SK-N-DZ (cell line): ENCODE measurements around the gene SPANXD. TPM values are rescaled to one million over a fixed set of nuclear protein-coding genes. Genes with fewer than 3 reads are reported as not detected.
"Not testable (repeated sequence)": the region's sequence is repeated elsewhere in the genome, so short reads cannot be mapped to it uniquely, and the experiment has no call there.

Experiments
- DNase-seq: peaks from one replicate; pipeline ENCODE4 v3.0.0-alpha.2; 2015; ENCODE audit warnings: low spot score
- polyA plus RNA-seq, 2 experiments: library from polyadenylated mRNA; depleted of rRNA; stranded (reverse); fragments of >200 nt; gene quantifications; 2 replicates each; pipeline ENCODE4 v1.2.3, GENCODE V29; 2014

The SPANXD gene, protein sequence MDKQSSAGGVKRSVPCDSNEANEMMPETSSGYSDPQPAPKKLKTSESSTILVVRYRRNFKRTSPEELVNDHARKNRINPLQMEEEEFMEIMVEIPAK
- polyA plus RNA-seq (2014; cell fraction: cytosol; rRNA removed) = not detected in 2 replicates
- not detected in 2 replicates for polyA plus RNA-seq (2014; cell fraction: nucleus; rRNA removed)

DNA sequence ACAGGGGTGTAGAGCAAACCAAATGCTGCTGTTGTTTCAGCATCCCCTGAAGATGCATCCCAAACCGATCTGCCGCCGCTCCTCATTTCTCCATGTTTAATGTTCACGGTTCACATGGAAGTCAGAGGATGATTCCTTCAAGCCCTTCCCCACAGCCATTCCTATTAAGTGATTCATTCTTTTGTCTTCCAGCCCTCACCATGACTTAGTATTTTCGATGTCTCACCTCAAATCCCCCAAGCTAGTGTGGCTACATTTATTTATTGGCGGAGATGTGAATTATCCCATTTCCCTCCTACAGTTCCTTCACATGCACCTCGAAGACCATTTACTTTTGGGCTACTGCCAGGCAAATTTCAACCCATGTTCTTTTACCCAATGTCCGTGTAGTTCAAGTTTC is at the start of gene SPANXD:
TSS of gene SPANXD (minus strand) at position 101 of the 400 bp plus-strand sequence. CDS start 334 bp downstream, outside the sequence.
- not testable (repeated sequence) for DNase-seq

DNA sequence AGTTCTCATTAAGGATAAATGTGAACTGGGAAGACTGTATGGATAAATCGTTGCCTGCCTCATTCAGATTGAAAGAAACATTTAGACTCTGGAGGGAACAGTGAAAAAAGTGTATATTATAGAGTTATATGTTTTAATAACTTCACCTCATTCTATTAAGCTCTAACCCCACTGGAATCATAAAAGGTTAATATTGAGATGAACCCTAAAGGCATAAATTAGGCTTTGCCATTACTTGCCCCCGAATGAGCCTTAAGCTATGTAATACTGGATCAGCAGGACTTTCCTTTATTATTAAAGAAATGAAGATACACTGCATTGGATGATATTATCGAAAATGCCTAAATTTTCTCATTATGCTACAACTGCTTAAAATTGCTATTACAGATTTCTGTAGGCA is 44.1 kb upstream of the SPANXD start:
- no peak for DNase-seq

DNA sequence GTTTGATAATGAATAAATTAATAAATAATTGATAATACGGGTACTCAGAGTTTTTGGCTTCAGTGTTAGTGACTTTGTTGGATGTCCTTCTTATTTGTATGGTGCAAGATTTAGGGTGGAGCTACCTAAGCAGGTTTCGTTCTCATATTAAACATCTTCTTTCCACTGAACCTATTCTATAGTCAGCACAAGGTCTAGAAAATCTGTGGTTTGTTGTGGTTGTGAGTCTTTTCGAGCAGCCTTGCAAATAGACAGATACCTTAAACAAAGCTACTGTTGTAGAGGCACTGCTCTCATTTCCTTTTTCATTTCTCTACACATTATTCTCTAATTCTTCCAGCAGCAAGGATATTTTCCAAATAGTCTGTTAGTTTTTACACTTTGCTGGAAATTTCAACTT is 38.1 kb upstream of the SPANXD start:
- no peak for DNase-seq

DNA sequence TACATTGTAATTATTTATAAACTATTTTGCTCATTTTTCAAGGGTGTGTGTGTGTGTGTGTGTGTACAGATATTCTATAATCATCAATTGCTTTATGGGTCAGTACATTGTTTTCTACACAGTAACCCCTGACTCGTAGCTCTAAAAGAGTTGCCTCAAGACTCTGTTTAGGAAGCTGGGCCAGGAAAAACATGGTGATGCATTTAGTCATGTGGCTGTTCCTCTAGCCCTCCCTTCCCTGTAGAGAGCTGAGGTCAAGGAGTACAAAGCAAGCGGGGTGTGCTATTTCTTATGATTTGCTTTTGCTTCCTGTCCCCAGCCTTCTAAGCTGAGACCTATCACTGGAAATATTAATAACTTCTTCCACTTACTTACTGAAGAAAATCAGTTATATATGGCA is 34.8 kb upstream of the SPANXD start:
- no peak for DNase-seq

DNA sequence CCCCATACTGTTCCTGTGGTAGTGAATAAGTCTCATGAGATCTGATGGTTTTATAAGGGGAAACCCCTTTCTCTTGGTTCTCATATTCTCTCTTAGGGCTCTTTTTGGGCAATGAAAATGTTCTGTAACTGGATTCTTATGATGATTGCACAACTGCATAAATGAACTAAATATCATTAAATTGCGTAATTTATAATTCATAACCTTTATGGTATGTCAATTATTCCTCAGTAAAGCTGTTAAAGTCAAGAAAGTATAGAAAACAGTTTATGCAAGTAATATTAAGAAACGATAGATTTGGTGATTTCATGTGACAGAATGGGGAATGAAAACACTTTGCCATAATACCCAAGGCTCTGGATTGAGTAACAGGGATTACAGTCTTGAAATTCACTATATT is 33.5 kb upstream of the SPANXD start:
- no peak for DNase-seq

DNA sequence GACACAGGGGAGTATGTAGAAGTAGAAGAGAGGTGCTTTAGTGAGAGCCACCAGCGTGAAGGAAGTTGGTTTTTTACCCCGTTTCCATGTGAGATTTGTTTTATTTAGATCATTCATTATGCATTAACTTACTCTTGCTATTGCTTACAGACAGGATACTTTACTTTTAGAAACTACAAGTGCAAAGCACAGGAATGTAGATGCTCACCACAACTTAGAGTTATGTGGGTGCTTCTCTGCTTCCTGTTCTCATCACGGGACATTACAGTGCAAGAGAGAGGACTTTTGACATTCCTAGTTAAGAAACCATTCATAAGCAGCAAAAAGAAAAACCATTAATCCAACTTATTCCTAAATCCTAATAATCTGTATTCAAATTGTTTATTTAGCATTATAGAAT is 25.6 kb upstream of the SPANXD start:
- no peak for DNase-seq

DNA sequence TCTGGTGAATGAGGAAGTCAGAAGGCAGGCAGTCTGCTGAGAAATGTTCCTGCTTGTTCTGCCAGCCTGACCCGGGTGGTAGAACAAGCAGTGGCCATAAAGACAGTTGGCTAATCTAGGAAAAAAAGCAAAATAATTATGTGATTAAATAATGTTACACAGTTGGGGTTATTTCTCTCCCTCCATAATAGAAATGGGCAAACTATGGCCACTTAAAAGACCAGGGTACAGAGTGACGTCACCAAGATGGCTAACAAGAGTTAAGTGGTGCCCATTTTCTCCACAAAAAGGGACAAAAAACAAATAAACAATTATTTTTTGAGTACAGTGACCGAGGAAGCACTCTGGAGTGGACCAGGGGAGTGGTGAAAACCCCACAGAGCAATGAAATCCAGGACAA is 16.1 kb upstream of the SPANXD start:
- no peak for DNase-seq

DNA sequence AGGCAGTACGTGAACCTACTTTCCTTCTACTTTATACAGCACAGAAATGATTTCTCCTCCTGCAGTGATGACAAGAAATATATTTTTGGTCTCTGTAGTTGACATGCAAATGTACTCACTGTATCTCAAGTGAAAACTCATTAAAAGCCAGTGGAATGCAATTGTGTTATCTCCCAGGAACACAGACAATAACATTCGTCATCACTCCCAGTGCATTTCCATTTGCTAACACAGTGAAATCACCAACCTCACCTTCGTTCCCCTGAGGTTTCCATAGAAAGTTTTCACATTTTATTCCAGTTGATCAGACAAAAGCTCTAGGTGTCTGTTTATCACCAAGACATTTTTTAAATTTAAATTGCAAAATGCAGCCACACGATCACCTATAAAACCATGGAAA is 2.5 kb upstream of the SPANXD start:
- DNase-seq = no peak

DNA sequence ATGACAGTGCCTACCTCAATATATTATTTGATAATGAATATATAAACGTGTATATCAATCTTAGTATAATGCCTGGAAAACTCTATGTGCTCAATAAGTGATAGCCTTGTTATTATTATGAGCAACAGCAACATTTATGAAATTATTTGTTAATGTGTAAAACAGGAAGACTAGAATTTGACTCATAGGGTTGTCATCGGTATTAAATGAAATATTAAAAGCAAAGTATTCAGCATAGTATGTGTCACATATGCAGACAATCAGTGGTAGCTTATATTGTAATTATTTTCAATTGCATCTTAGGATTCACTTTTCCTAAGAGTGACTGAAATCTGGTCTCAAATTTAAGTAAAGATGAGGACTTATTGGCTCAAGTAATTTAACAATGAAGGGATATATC is 24.6 kb downstream of the SPANXD start:
- DNase-seq = no peak

DNA sequence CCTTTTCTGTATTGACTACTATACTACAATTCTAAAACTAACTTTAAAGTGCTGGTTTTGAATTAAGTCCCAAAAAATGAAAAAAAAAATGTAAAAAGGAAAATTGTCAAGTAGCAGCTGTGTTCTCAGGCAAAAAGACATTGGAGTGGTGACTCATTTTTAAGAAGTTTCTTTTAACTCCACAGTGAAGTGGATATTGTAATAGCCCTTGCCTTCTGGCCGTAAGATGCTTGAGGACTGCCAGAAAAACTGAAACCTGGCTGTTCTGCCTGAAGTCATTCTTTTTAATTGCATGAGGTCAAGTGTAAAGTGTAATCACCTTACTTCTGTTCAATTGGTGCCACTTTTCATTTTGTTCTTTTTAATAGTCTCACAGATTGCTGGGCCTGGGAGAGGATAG is 28.9 kb downstream of the SPANXD start:
- no peak for DNase-seq

DNA sequence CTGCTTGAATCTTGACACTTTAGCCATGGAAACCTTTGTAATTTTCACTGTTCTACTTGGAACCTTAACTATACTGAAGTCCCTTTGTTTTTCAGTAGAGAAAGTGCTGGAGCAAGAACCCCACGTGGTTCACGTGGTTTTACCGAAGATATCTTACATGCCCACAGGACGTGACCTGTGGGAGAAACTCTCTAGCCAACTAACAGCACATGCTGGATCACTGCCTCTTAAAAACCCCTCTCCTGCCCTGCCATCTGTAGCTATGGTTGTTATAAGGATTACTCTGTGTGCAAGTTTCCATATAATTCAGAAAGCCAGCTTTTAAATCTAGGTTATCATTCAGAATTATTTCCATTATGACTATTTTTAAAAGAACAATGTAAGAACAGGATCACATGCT is 30.2 kb downstream of the SPANXD start:
- DNase-seq = no peak

DNA sequence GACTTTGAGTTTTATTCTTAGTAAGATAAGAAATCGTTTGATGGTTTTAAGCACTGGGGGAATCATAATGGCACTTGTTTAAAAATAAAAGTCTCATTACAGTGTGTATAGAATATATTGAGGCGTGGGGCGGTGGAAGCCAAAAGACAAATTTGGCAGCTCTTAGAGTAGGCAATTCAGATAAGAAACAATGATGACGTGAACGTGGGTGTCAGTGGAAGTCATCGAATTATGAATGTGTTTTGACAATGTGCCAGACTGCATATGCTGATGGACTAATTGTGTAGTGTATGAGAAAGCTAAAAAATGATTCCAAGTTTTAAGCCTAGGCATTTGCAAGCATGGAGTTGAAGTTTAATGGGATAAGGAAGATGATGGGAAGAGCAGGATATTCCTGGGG is 35.8 kb downstream of the SPANXD start:
- no peak for DNase-seq

DNA sequence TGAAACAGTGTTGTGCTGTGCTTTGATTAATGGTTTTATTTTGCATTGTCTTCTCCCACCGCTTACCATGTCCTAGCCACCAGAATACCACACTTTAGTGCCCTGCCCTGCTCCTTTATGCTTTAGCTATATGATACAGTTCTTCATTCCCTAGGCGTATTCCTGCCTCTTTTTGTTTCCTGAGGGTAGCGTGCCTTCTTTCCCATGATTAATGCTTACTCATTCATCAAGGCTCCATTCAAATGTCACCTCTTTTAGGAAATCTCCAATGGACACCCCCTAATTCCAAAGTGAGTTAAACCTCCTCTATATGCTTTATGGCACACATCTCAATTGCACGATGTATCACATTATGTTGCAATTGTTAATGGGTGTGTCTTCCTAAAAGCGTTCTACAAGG is 46.3 kb downstream of the SPANXD start:
- no peak for DNase-seq
